Gastrocnemius medialis (tissue), 4 donors: Measurements from ENCODE around the gene MAP3K7CL.

ENCODE experiments used
- CTCF ChIP-seq, 5 experiments: fragments of 450-650 bp in 3 of 5; fragments of 200-600 bp in 2 of 5; sonication (generic) in 2 of 5; IDR thresholded peaks in 4 of 5; conservative IDR thresholded peaks in 1 of 5; 1 replicate in 4 of 5; 2 replicates in 1 of 5; pipeline ENCODE4 v1.5.1; 2016 to 2019; ENCODE audit warnings: antibody characterized with exemption in 5 of 5, mild to moderate bottlenecking in 3 of 5, moderate library complexity in 3 of 5
- POLR2A ChIP-seq, 2 donors: fragments of 450-650 bp; IDR thresholded peaks; one replicate each; pipeline ENCODE4 v1.6.1; 2017; ENCODE audit warnings: antibody characterized with exemption in 2 of 2, mild to moderate bottlenecking in 2 of 2, moderate library complexity in 2 of 2

- TF ChIP-seq CTCF (IDR thresholded peaks at IDR 0.05 in 4 of 5, conservative IDR thresholded peaks at IDR 0.05 in 1 of 5) (no peak), POLR2A (IDR thresholded peaks at IDR 0.05) (no peak)
Measured at GRCh38 chr21:29212446-29212845, 82.0 kb downstream of the MAP3K7CL start.
